GM12872 (cell line): ENCODE data around the gene KCNMA1.

ENCODE experiments used
- TF ChIP-seq, protein P1 (sequence below): IDR thresholded peaks from 3 replicates; pipeline ENCODE4 v1.5.1; 2011; ENCODE audit warnings: low read depth, mild to moderate bottlenecking, low read length, moderate library complexity; ENCODE audit not compliant: insufficient read depth

Gene KCNMA1

DNA sequence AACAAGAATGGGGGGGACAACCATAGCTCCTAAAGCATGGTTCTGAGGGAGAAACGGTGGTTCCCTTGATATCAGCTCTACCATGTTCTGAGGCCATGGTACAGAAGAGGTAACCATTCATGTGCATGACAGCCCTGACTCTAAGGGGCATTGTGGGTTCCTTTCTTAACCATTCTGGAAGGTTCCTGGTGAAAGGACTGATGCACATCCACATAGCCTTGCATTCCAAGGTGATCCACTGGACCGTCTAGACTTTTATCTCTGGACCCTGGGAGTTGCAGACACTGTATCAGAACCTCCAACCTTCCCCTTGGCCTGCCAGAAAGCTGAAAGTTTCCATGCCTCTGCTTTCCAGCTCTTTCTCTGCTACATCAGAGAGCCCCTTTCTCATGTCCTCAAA is 344.3 kb downstream of the KCNMA1 start:
- TF ChIP-seq, protein P1, sequence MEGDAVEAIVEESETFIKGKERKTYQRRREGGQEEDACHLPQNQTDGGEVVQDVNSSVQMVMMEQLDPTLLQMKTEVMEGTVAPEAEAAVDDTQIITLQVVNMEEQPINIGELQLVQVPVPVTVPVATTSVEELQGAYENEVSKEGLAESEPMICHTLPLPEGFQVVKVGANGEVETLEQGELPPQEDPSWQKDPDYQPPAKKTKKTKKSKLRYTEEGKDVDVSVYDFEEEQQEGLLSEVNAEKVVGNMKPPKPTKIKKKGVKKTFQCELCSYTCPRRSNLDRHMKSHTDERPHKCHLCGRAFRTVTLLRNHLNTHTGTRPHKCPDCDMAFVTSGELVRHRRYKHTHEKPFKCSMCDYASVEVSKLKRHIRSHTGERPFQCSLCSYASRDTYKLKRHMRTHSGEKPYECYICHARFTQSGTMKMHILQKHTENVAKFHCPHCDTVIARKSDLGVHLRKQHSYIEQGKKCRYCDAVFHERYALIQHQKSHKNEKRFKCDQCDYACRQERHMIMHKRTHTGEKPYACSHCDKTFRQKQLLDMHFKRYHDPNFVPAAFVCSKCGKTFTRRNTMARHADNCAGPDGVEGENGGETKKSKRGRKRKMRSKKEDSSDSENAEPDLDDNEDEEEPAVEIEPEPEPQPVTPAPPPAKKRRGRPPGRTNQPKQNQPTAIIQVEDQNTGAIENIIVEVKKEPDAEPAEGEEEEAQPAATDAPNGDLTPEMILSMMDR: no peak

DNA sequence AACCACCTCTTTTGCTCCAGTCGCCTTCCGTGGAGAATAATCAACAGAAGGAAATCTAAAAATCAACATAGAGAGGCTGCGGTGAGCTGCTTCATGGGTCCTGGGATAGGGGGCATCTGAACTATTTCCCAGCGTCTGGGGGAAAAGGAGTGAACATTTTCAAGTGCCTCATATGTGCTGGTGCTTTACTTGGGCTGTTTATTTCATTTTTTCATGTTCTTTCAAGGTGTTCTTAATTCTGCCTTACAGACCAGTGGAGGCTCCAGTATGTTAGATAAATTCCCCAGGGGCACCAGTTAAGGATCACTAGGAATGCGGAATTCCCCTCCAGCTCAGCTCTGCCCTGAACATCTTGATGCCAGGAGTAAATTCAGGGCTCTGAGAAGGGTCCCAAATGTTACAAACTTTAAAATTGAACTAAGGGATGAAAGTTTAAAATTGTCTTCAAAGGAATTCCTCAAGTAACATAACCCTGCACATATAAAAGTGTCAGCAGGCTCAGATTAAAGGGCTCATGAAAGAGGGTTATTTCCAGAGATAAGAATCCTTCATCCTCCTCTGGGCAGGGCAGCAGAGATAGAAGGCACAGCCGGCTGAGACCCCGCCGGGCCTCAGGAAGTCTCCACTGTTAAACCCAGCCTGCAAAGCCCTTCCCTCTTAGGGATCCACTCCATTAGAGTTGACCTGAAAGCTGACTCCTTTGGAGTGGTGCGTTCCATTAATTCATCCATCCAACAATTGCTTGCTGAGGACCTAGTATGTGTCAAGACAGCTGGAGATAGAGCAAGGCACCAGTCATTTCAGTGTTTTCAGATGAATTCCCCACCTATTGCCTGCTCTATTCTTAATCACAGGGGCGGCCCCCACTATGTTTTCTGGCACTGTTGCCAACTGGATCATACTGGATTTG is 345.8 kb downstream of the KCNMA1 start:
- TF ChIP-seq, protein P1: no peak

DNA sequence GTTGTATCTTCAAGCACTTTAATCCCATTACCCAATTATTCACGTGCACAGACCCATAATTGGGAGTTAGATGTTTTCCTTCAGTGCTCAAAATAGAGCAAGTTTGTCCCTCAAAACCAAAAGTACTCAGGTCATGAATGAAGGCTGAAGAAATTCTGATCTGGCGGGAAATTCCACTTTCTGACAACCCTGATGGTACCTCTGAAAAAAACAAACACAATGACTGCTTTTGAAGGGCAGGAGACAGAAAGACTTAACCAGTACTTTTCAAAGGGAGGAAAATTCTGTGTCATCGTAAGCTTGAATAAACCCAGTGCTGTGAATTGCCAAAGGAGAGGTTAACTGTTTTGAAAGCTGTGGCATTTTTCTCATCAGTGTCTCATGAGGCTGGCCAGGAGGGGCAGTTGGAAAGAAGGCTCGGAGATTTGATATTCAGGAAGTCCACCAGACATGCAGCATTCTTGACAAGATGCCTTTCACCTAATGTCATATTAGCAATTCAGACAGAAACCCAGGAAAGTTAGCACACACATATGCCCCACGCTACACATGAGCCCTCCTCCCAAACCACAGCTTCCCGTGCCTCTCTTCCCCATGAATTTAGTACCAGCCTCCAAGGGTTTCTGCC is 347.0 kb downstream of the KCNMA1 start:
- TF ChIP-seq, protein P1: no peak

DNA sequence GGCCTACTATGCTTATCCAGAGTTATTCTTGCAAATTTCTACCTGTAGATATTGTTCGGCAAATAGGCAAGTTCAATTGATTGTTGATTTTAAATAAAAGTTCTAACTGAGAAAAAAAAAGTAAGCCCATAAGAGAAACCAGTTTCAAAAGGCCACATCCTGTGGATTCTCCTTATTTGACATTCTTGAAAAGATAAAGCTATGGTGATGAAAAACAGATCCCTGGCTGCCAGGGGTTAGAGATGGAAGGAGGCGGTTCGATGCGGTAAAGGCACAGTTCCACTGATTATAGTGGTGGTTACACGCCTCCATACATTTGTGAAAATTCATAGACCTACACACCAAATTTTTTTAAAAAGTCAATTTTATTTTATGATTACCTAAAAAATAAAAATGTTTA is 347.8 kb downstream of the KCNMA1 start:
- TF ChIP-seq, protein P1: no peak

DNA sequence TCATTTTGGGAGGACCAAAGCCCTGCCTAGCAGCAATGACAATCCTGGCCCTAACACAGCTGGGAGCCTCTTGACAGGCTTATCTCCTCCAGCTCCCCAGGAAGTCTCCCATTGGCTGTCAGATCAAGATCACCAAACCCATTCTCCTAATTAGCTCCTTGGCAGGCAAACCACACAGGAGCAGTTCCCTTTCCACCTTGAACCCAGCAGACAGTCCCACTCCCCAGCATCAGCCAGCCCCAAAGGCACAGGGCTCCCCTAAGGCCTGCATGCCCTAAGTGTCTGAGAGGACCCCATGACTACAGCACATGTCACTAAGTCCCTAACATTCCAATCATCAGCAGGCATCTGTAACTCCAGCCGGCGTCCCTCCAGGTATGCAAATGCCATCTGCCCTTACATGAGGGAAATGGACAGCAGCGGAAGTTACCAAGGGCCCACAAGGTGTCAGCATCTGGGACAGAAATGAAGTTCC is 348.5 kb downstream of the KCNMA1 start:
- TF ChIP-seq, protein P1: no peak

DNA sequence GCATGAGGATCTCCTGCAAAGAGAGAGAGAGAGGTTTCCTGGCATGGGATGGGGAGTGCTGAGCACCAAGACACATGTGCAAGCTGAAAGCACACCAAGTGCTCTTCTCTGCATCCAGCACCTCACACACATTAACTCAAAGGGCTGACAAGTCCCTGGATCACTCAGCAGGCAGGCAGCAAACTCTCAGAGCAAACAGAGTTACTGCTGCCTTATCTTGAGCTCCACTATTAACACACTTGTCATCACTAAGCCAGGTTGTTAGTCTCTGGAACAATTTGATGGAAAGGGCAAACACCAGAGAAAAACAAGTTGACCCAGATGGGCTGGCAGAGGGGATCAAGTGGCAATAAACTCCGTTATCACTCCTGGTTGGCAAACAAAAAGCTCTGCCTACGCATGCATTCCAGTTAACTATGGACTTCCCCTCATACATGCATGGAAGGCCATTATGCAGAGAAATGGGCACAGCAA is 349.9 kb downstream of the KCNMA1 start:
- TF ChIP-seq, protein P1: no peak
